Activated T-helper 17 cell treated with anti-CD3 and anti-CD28 coated beads, Interleukin-2, amount 50 U/mL, for 72 hours (primary cell): Measurements from ENCODE around the gene LIMS3. TPM values are rescaled to one million over a fixed set of nuclear protein-coding genes. Genes with fewer than 3 reads are reported as not detected.
A peak's percentile ranks its signal among the peaks of the same experiment; 100 is the strongest.
"Not testable (repeated sequence)": the region's sequence is repeated elsewhere in the genome, so short reads cannot be mapped to it uniquely, and the experiment has no call there.

Experiments
- ATAC-seq: fragments of 150-1000 bp; cut with Tn5 transposase; replicated peaks from 2 replicates; pipeline ENCODE4 v1.10.0; 2021; ENCODE audit warnings: mild to moderate bottlenecking, moderate library complexity
- H3K27ac Mint-ChIP-seq: one replicate; pipeline ENCODE4 v1.8.0; 2022; ENCODE audit warnings: mixed read lengths
- H3K27me3 Mint-ChIP-seq: one replicate; pipeline ENCODE4 v1.8.0; 2022; ENCODE audit warnings: mixed read lengths
- H3K36me3 Mint-ChIP-seq: one replicate; pipeline ENCODE4 v1.8.0; 2022; ENCODE audit warnings: low read depth, mild to moderate bottlenecking, mixed read lengths
- H3K4me1 Mint-ChIP-seq: one replicate; pipeline ENCODE4 v1.8.0; 2022; ENCODE audit warnings: mixed read lengths
- H3K4me3 Mint-ChIP-seq: one replicate; pipeline ENCODE4 v1.8.0; 2022; ENCODE audit warnings: mild to moderate bottlenecking, mixed read lengths
- H3K9me3 Mint-ChIP-seq: one replicate; pipeline ENCODE4 v1.8.0; 2022; ENCODE audit warnings: mixed read lengths
- total RNA-seq, 2 donors: library from RNA; stranded (reverse); gene quantifications; one replicate each; pipeline ENCODE4 v1.2.3, GENCODE V29; 2022

LIMS3 gene
- 1 to 10 TPM in 1 of 2 donors, under 1 TPM in 1; 0.65 to 2.8 TPM for total RNA-seq

GRCh38 chr2:109898462-109899336 lies at the start of gene LIMS3:
LIMS3 (plus strand) TSS chr2:109898688; CDS start chr2:109898729, 41 bp downstream.
- H3K27ac Mint-ChIP-seq, H3K4me3 Mint-ChIP-seq, H3K9me3 Mint-ChIP-seq, H3K36me3 Mint-ChIP-seq, H3K4me1 Mint-ChIP-seq, ATAC-seq, H3K27me3 Mint-ChIP-seq: not testable (repeated sequence)

- H3K36me3 Mint-ChIP-seq, H3K4me3 Mint-ChIP-seq, H3K4me1 Mint-ChIP-seq, H3K9me3 Mint-ChIP-seq, H3K27ac Mint-ChIP-seq, H3K27me3 Mint-ChIP-seq: not testable (repeated sequence)
- ATAC-seq = peak; percentile 76
Measured at GRCh38 chr2:109871129-109871751, 27.2 kb upstream of the LIMS3 start.

GRCh38 chr2:109876625-109877024 lies 21.9 kb upstream of the LIMS3 start:
- ATAC-seq, H3K9me3 Mint-ChIP-seq, H3K27me3 Mint-ChIP-seq, H3K36me3 Mint-ChIP-seq, H3K4me3 Mint-ChIP-seq, H3K4me1 Mint-ChIP-seq, H3K27ac Mint-ChIP-seq: not testable (repeated sequence)

GRCh38 chr2:109882112-109882511 lies 16.4 kb upstream of the LIMS3 start:
- not testable (repeated sequence) for H3K27ac Mint-ChIP-seq, H3K27me3 Mint-ChIP-seq, H3K9me3 Mint-ChIP-seq, H3K4me3 Mint-ChIP-seq, H3K4me1 Mint-ChIP-seq, ATAC-seq, H3K36me3 Mint-ChIP-seq

DNA sequence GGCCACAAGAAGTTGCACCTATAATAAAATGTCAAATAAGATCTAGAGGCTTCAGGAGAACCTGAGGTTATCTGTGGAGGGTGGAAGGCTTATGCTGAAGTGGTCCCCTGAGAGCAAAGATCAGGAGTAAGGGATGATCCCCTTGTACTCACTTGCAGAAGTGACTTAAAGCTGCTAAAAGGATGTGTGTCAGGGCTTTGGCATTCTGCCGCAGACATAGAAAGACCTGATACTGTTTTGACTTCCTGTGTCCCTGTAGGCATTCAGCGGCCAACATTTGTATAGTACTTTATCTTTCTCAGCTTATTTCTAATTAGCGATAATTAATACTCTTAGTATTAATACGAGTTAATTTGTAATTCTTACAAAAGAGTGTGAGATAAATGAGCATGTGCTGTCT lies 10.1 kb upstream of the LIMS3 start:
- not testable (repeated sequence) for H3K4me1 Mint-ChIP-seq, ATAC-seq, H3K27ac Mint-ChIP-seq, H3K36me3 Mint-ChIP-seq, H3K9me3 Mint-ChIP-seq, H3K27me3 Mint-ChIP-seq, H3K4me3 Mint-ChIP-seq

DNA sequence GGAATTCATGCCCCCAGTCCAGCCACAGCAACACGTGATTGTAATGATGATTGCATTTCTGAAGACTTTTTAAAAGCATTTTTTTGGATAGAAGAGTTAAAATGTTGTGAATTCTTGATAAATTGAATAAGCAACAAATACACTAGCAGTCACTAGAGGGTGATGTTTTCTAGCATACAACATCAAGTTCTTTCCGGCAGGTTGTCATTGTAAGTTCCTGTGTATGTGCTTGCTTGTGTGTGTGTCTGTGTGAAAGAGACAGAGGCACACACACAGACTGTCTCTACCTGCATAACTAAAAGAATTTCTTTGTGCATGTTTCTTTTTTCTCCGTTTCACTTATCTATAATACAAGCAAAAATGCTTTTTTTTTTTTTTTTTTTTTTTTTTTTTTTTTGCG lies 8.6 kb upstream of the LIMS3 start:
- ATAC-seq = peak; percentile 53
- H3K4me1 Mint-ChIP-seq, H3K27me3 Mint-ChIP-seq, H3K27ac Mint-ChIP-seq, H3K4me3 Mint-ChIP-seq, H3K9me3 Mint-ChIP-seq, H3K36me3 Mint-ChIP-seq: not testable (repeated sequence)

DNA sequence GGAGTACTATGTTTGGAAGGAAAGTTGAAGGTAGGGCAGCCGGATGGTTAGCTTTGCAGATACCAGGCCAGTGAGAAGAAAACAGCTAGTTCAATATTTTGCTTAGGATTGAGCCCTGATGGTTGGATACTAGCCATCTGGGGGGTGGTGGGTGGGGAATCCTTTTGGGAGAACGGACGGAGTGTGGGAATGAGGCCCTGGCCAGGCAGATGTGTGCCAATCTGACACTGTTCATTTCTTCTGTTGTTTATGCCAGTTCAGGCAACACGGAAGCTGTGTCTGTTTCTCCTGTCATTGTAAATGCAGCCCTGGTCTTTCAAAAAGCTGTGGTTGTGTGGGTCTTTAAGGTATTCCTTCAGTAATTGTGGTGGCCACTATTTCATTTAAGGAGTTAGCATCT lies 7.5 kb upstream of the LIMS3 start:
- ATAC-seq, H3K4me3 Mint-ChIP-seq, H3K36me3 Mint-ChIP-seq, H3K27ac Mint-ChIP-seq, H3K27me3 Mint-ChIP-seq, H3K4me1 Mint-ChIP-seq, H3K9me3 Mint-ChIP-seq: not testable (repeated sequence)

DNA sequence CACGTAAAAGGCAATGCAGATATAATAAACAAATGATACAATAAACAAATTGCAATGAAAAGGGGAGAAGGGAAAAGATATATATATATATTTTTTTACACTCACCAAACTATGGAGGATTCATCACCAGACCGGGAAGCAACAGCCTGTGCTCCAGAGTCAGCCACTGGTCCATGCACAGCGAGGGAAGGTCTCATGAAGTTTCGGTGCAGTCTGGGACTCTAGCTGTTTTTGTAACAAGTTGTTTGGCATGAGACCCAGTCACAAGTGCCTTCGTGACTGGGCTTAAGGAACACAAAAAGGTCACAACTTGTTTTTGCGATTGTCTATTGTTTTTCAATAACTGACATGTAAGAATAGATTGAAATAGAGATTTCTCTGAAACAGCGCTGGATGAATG lies 4.8 kb upstream of the LIMS3 start:
- H3K9me3 Mint-ChIP-seq, H3K4me1 Mint-ChIP-seq, H3K27ac Mint-ChIP-seq, H3K27me3 Mint-ChIP-seq, H3K36me3 Mint-ChIP-seq, H3K4me3 Mint-ChIP-seq, ATAC-seq: not testable (repeated sequence)

GRCh38 chr2:109894141-109894540 lies 4.3 kb upstream of the LIMS3 start:
- not testable (repeated sequence) for H3K27me3 Mint-ChIP-seq, H3K27ac Mint-ChIP-seq, H3K4me3 Mint-ChIP-seq, H3K36me3 Mint-ChIP-seq, H3K9me3 Mint-ChIP-seq, H3K4me1 Mint-ChIP-seq, ATAC-seq

DNA sequence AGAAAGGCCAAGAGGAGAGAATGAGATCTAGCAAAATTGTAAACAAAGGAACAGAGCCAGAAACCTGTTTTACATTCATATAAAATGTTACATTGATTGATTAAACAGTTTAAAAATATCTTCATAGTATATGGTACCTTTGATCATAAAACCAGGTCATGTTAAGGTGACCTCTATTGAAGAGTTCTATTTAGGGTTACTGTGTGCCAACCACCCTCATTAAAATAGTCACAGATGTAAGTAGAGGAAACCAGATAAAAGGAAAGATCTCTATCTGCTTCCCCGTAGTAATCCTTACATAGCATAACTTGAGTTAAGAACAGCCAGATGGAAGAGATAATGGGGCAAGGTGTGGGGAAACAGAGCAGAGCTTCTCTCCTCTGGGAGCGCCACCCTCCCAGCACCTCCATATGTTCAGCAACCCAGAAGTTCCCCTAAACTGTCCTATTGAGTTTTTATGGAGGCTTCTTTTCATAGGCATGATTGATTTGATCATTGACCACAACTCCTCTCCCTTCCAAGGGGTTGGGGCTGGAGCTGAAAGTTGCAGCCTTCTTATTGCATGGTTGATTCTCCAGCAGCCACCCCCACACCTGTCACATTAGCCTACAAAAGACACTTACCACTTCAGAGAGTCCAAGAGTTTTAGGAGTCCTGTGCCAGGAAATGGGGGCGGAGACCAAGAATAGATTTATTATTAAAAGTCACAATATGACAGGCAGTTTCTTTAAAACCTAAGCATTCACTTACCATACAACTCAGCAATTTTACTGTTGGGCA lies 3.2 kb upstream of the LIMS3 start:
- not testable (repeated sequence) for H3K27ac Mint-ChIP-seq, H3K27me3 Mint-ChIP-seq, H3K36me3 Mint-ChIP-seq, H3K4me3 Mint-ChIP-seq, H3K9me3 Mint-ChIP-seq, H3K4me1 Mint-ChIP-seq
- ATAC-seq = peak; percentile 69

GRCh38 chr2:109896212-109896611 lies 2.3 kb upstream of the LIMS3 start:
- ATAC-seq = peak; percentile 91
- not testable (repeated sequence) for H3K9me3 Mint-ChIP-seq, H3K4me1 Mint-ChIP-seq, H3K36me3 Mint-ChIP-seq, H3K4me3 Mint-ChIP-seq, H3K27ac Mint-ChIP-seq, H3K27me3 Mint-ChIP-seq

- not testable (repeated sequence) for H3K27ac Mint-ChIP-seq, H3K4me3 Mint-ChIP-seq, H3K36me3 Mint-ChIP-seq, H3K4me1 Mint-ChIP-seq, H3K27me3 Mint-ChIP-seq, H3K9me3 Mint-ChIP-seq
- peak; percentile 13 for ATAC-seq
Measured at GRCh38 chr2:109897769-109898461, 573 bp upstream of the LIMS3 start.

DNA sequence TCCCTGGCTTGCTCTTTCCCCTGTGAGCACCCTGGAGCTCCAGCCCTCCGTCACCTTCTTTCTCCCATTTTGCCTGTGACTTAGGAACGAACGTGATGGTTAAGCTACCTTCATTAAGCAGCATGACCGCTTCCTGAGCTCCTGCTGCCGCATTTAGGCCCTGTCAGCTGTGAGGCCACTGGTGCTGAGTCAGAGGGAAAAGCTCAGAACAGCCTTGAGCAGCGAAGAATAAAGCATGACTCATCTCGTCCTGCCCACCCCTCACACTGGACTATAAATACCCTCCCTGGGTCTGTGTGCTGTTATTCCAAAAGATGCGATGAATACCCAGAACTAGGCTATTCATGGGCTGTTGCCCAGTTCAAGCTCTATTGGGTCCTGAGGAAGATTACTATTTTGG lies 7.3 kb downstream of the LIMS3 start:
- H3K36me3 Mint-ChIP-seq, H3K27me3 Mint-ChIP-seq, H3K4me1 Mint-ChIP-seq, H3K4me3 Mint-ChIP-seq, H3K9me3 Mint-ChIP-seq, H3K27ac Mint-ChIP-seq: not testable (repeated sequence)
- ATAC-seq = peak; percentile 70

DNA sequence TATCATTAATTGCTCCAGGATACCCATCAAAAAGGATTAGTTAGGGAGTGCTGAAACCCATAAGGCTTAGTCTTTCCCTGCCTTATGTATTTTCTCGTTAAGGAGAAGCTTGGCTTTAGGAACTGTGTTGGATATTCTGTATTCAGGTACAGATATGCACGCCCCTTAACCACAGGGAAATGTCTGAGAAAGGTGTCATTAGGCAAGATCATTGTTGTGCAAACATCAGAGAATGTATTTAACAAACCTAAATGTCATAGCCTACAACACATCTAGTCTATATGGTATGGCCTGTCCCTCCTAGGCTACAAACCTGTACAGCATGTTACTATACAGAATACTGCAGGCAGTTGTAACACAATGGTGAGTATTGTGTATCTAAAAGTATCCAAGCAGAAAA lies 10.1 kb downstream of the LIMS3 start:
- H3K9me3 Mint-ChIP-seq, H3K4me3 Mint-ChIP-seq, H3K4me1 Mint-ChIP-seq, ATAC-seq, H3K27ac Mint-ChIP-seq, H3K27me3 Mint-ChIP-seq, H3K36me3 Mint-ChIP-seq: not testable (repeated sequence)
